WI38 (cell line): ENCODE measurements around the gene CENPB.

ENCODE experiments used
- H3K4me3 ChIP-seq: 2 replicates; pipeline ENCODE4 v1.5.1; 2011; ENCODE audit warnings: low read depth, mild to moderate bottlenecking, control low read depth, low read length
- CTCF ChIP-seq: IDR thresholded peaks from 2 replicates; pipeline ENCODE4 v1.5.1; 2012; ENCODE audit warnings: low read depth, mild to moderate bottlenecking, control low read depth, low read length

The CENPB gene

GRCh38 chr20:3781153-3781910, 5.2 kb downstream of the CENPB start, which contains the start of gene SPEF1:
TSS of gene SPEF1 (minus strand) at chr20:3781448. CDS start at chr20:3781287, 161 bp downstream.
- H3K4me3 ChIP-seq: peak within 1 kb of the TSS; percentile 45
- TF ChIP-seq CTCF: peak; percentile 42

DNA sequence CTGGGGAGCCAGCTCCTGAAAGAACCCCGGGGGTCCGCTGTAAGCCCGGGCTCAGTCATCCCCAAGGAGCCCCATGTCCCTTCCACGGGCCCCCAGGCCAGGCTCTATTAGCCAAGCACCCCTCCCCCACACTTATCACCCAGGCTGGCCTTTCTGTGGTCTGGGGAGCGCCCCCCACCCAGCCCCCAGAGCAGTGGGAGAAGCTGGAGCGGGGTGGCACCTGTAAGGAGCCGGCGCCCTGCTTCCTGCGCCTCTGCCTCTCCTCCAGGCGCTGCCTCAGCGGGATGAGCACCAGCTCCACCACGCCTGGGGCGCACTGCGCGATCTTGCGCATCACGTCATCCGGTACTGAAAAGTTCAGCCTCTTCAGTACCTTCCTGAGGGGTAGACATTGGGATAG, 7.6 kb downstream of the CENPB start:
- TF ChIP-seq CTCF: no peak
- H3K4me3 ChIP-seq: no peak overlapping the region

DNA sequence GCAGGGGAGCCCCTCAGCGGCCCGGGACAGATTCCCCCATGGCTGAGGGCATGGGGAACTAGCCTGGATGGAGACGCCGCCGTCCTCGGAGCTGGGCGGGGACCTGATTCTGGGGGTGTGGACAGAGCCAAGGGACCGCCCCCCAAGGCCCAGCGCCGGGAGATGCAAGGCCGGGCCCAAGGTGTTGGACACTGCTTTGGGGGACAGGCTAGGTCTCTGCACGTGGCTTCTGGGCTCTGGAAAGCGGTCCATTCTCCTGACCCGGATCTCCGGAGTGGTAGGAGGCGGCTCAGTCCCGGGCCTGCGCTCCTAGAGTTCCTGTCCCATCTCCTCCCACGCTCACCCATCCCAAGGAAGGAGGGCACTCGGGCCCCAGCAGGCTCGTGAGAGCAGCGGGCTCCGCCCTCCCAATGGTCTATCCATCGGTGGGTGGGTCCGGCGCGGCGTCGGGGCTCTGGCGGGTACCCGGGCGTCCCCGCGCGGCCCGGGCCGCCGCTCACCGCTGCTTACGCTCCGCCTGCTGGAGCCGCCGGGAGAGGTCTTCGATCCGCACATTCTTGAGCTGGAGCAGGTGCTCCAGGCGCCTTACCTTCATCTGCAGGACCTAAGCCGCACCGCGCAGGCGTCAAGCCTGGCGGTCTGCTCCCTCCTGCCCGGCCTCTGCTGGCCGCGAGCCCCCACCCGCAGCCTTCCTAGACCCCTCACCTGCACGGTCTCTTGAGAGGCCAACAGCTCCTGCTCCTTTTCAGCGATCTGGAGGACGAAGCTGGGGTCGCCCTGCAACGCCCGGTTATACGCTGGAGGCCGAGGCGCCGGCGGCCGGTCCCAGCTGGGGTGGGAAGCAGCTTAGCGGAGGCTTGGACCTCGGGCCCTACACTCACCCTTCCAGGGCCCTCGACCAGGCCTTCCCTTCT, 8.6 kb downstream of the CENPB start:
- H3K4me3 ChIP-seq: peak overlapping the region; percentile 43
- TF ChIP-seq CTCF: no peak

DNA sequence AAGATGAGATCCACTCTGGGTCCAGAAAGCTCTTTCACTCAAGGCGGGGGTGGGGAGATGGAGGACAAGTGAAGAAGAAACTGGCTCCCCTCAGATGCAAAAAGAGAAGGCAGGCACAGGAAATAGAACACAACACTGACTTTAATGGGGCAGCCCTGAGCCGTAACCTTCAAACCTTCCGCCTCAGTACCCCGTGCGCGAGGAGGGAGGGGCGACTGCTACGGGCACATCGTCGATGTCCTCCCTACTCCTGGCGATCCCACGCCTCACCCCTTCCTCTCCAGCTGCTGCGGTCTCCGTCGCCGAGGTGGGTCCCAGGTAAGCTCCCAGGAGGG, 9.2 kb downstream of the CENPB start:
- no peak for TF ChIP-seq CTCF
- H3K4me3 ChIP-seq: peak overlapping the region; percentile 43

DNA sequence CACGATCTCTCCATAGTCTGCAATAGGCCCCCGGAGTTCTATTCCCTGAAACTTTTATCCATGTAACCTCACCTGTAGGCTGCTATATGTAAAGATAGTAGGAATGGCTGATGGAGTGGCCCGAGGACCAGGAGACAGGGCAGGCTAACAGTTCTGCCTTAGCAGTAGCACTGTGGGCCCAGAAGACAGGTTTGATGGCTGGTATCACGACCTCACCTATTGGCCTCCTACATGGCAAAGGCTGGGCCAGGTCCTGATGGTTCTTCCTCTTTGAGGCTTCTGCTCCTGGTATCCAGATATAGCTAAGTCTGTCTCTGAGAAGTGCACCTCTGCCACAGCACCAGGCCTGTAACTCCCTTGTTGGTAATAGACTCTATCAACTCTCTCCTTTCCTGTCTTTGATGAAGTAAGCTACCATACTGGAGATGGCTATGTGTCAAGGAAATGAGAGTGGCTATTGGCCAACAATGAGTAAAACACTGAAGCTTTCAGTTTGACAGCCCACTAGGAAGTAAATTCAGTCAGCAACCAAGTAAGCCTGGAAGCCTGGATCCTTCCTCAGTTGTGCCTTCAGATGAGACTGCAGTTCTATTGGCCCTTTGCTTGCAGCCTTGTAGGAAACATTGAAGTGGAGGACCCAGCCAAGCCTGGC, 11.0 kb downstream of the CENPB start:
- no peak for TF ChIP-seq CTCF
- H3K4me3 ChIP-seq: no peak overlapping the region

DNA sequence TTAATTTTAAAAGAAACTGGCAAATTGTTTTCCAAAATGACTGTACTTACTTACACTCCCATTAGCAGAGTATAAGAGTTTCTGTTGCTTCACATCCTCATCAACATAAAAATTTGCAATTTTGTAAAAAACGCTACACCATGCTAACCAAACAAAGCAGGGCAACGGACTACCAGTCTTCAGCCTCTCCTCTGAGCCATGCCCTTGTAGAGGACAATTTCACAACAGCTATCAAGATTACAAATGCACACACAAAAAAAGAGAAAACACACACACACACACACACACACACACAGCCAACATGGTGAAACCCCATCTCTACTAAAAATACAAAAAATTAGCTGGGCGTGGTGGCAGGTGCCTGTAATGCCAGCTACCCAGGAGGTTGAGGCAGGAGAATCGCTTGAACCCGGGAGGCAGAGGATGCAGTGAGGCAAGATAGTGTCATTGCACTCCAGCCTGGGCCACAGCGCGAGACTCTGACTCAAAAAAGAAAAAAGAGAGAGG, 14.9 kb downstream of the CENPB start:
- TF ChIP-seq CTCF: no peak
- no peak overlapping the region for H3K4me3 ChIP-seq
